ENCODE data around the gene PLA2G2C.
"Not testable (repeated sequence)": the region's sequence is repeated elsewhere in the genome, so short reads cannot be mapped to it uniquely, and the experiment has no call there.

The PLA2G2C gene

GRCh38 chr1:20220036-20220435, 33.7 kb upstream of the PLA2G2C start:
- Mint-ChIP-seq H3K36me3 (ENCODE audit: low read depth) (no peaks in the 10 kb centered on the region), H3K4me3 (no peak overlapping the region), H3K27me3 (ENCODE audit: low read depth) (peaks cover 32% of the 10 kb centered on the region), H3K4me1 (peaks cover 11% of the 10 kb centered on the region), H3K27ac (no peak overlapping the region), H3K9me3 (no peaks in the 10 kb centered on the region)
- no peak for TF ChIP-seq CTCF (IDR thresholded peaks at IDR 0.05; ENCODE audit: unreplicated experiment in 3 of 3)

- not testable (repeated sequence) for H3K36me3 Mint-ChIP-seq (ENCODE audit: low read depth); H3K9me3 Mint-ChIP-seq; H3K27ac Mint-ChIP-seq; H3K4me3 Mint-ChIP-seq; H3K4me1 Mint-ChIP-seq
- peaks cover 36% of the 10 kb centered on the region for H3K27me3 Mint-ChIP-seq (ENCODE audit: low read depth)
Measured at GRCh38 chr1:20219053-20219452, 32.7 kb upstream of the PLA2G2C start.

GRCh38 chr1:20216574-20216973, 30.3 kb upstream of the PLA2G2C start:
- Mint-ChIP-seq H3K4me1 (peaks cover 14% of the 10 kb centered on the region), H3K9me3 (no peaks in the 10 kb centered on the region), H3K27me3 (ENCODE audit: low read depth) (peaks cover 53% of the 10 kb centered on the region), H3K36me3 (ENCODE audit: low read depth) (no peaks in the 10 kb centered on the region), H3K27ac (no peak overlapping the region), H3K4me3 (no peak overlapping the region)
- peak in 1 of 3 experiments; percentile 27 for TF ChIP-seq CTCF (IDR thresholded peaks at IDR 0.05; ENCODE audit: unreplicated experiment in 3 of 3)

GRCh38 chr1:20215716-20216115, 29.4 kb upstream of the PLA2G2C start:
- Mint-ChIP-seq H3K4me1 (peaks cover 20% of the 10 kb centered on the region), H3K27me3 (ENCODE audit: low read depth) (peaks cover 54% of the 10 kb centered on the region), H3K36me3 (ENCODE audit: low read depth) (no peaks in the 10 kb centered on the region), H3K27ac (no peak overlapping the region), H3K4me3 (no peak overlapping the region), H3K9me3 (no peaks in the 10 kb centered on the region)
- TF ChIP-seq CTCF (IDR thresholded peaks at IDR 0.05; ENCODE audit: unreplicated experiment in 3 of 3): no peak

GRCh38 chr1:20212685-20213331, 26.5 kb upstream of the PLA2G2C start:
- Mint-ChIP-seq H3K27me3 (ENCODE audit: low read depth) (peaks cover 61% of the 10 kb centered on the region), H3K27ac (peak overlapping the region in 2 of 3 experiments; percentile 46 to 65), H3K36me3 (ENCODE audit: low read depth) (no peaks in the 10 kb centered on the region), H3K9me3 (no peaks in the 10 kb centered on the region), H3K4me1 (peaks cover 26% of the 10 kb centered on the region), H3K4me3 (no peak overlapping the region)
- TF ChIP-seq CTCF (IDR thresholded peaks at IDR 0.05; ENCODE audit: unreplicated experiment in 3 of 3): peak; percentile 75 to 89 (median 75)

GRCh38 chr1:20212085-20212684, 25.9 kb upstream of the PLA2G2C start:
- peak overlapping the region in 2 of 3 experiments; percentile 36 to 65 for H3K27ac Mint-ChIP-seq
- peaks cover 55% of the 10 kb centered on the region for H3K27me3 Mint-ChIP-seq (ENCODE audit: low read depth)
- peaks cover 26% of the 10 kb centered on the region for H3K4me1 Mint-ChIP-seq
- H3K4me3 Mint-ChIP-seq: no peak overlapping the region
- no peaks in the 10 kb centered on the region for H3K36me3 Mint-ChIP-seq (ENCODE audit: low read depth)
- TF ChIP-seq CTCF (IDR thresholded peaks at IDR 0.05; ENCODE audit: unreplicated experiment in 3 of 3): no peak
- no peaks in the 10 kb centered on the region for H3K9me3 Mint-ChIP-seq

Data from nephron (organoid).